ENCODE data around the gene CTXN1.

DNA sequence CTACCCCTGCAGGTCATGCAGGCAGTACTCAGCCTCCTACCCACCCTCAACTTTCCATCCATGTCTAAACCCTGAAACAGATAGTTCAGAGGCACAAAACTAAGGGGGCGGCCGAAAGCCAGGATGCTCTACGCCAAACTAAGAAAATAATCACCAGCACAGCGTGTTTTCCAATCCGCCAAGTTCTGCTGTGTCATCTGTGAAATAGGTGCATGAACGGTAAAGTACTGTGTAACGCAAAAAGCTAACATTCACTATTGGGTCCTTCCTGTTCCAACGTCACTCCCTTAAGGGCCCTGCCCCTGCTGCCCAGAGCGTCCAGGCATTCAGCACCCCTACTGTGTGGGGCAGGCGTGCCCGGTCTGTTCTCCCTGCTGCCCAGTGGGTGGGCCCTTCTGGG lies 29.8 kb upstream of the CTXN1 start:
- TF ChIP-seq, protein P1, sequence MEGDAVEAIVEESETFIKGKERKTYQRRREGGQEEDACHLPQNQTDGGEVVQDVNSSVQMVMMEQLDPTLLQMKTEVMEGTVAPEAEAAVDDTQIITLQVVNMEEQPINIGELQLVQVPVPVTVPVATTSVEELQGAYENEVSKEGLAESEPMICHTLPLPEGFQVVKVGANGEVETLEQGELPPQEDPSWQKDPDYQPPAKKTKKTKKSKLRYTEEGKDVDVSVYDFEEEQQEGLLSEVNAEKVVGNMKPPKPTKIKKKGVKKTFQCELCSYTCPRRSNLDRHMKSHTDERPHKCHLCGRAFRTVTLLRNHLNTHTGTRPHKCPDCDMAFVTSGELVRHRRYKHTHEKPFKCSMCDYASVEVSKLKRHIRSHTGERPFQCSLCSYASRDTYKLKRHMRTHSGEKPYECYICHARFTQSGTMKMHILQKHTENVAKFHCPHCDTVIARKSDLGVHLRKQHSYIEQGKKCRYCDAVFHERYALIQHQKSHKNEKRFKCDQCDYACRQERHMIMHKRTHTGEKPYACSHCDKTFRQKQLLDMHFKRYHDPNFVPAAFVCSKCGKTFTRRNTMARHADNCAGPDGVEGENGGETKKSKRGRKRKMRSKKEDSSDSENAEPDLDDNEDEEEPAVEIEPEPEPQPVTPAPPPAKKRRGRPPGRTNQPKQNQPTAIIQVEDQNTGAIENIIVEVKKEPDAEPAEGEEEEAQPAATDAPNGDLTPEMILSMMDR (IDR thresholded peaks at IDR 0.05; ENCODE audit: extremely low read depth in 1 of 2, insufficient read depth in 1 of 2, low read depth in 1 of 2, low read length in 2 of 2), result no peak
- TF ChIP-seq MYC (IDR thresholded peaks at IDR 0.05; ENCODE audit: low read depth, low read length) (no peak), EZH2 (IDR thresholded peaks at IDR 0.05; ENCODE audit: borderline replicate concordance, low read depth, low read length, severe bottlenecking) (no peak), POLR2A (IDR thresholded peaks at IDR 0.05; ENCODE audit: low read depth, low read length) (no peak), POLR2AphosphoS5 (IDR thresholded peaks at IDR 0.05; ENCODE audit: insufficient read depth, low read depth, low read length) (no peak)
- TF ChIP-seq, protein P2, sequence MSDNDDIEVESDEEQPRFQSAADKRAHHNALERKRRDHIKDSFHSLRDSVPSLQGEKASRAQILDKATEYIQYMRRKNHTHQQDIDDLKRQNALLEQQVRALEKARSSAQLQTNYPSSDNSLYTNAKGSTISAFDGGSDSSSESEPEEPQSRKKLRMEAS (IDR thresholded peaks at IDR 0.05; ENCODE audit: insufficient read depth, insufficient read length), result no peak
